WTC11 (cell line): ENCODE results near the gene ARHGAP26. TPM values are rescaled to one million over a fixed set of nuclear protein-coding genes. Genes with fewer than 3 reads are reported as not detected.

Source experiments
- ATAC-seq: fragments of 200-7000 bp; cut with Tn5 transposase; 2 replicates; pipeline ENCODE4 v1.10.0; 2021; ENCODE audit warnings: mild to moderate bottlenecking, moderate library complexity
- CTCF ChIA-PET: fragments of 300-600 bp; sonication (Branson Sonifier 250); formaldehyde crosslinking; loops from one replicate; lab custom pipeline; 2021; ENCODE audit warnings: antibody characterized with exemption; lab: Charles Lee
- POLR2A ChIA-PET: fragments of 350-600 bp; sonication (Branson Sonifier 250); formaldehyde crosslinking; loops from one replicate; lab custom pipeline; 2021; ENCODE audit warnings: antibody characterized with exemption; lab: Charles Lee
- DNase-seq: peaks from one replicate; pipeline ENCODE4 v3.0.0; 2021; ENCODE audit warnings: low spot score
- H3K27ac Mint-ChIP-seq: 2 replicates; pipeline ENCODE4 v1.8.0; 2021; ENCODE audit warnings: mixed read lengths
- H3K27me3 Mint-ChIP-seq: 2 replicates; pipeline ENCODE4 v1.8.0; 2021; ENCODE audit warnings: low read depth, mild to moderate bottlenecking, moderate library complexity, mixed read lengths
- H3K36me3 Mint-ChIP-seq: 2 replicates; pipeline ENCODE4 v1.8.0; 2021; ENCODE audit warnings: mixed read lengths
- H3K4me1 Mint-ChIP-seq: 2 replicates; pipeline ENCODE4 v1.8.0; 2022; ENCODE audit warnings: mixed read lengths
- H3K4me3 Mint-ChIP-seq: 2 replicates; pipeline ENCODE4 v1.8.0; 2021; ENCODE audit warnings: mild to moderate bottlenecking, moderate library complexity, mixed read lengths
- H3K9me3 Mint-ChIP-seq: 2 replicates; pipeline ENCODE4 v1.8.0; 2021; ENCODE audit warnings: mixed read lengths
- GABPB1 ChIP-seq: sonication (generic); formaldehyde crosslinking; IDR thresholded peaks from 2 replicates; pipeline ENCODE4 v1.8.1; 2023; ENCODE audit warnings: mild to moderate bottlenecking, missing genetic modification reagents
- GTF2I ChIP-seq: fragments of 250-450 bp; sonication (Bioruptor Pico); conservative IDR thresholded peaks from 2 replicates; pipeline ENCODE4 v1.4.0; 2021; ENCODE audit warnings: mild to moderate bottlenecking
- HMGA2 ChIP-seq: fragments of 250-450 bp; sonication (Bioruptor Pico); IDR thresholded peaks from 2 replicates; pipeline ENCODE4 v1.4.0; 2021; ENCODE audit warnings: mild to moderate bottlenecking, moderate library complexity
- NFYB ChIP-seq: sonication (generic); formaldehyde crosslinking; conservative IDR thresholded peaks from 2 replicates; pipeline ENCODE4 v1.8.0; 2022; ENCODE audit warnings: low read depth, missing genetic modification reagents
- NR1H2 ChIP-seq: sonication (generic); formaldehyde crosslinking; IDR thresholded peaks from 2 replicates; pipeline ENCODE4 v1.9.0; 2021; ENCODE audit warnings: mild to moderate bottlenecking, moderate library complexity, missing genetic modification reagents
- RELA ChIP-seq: sonication (generic); formaldehyde crosslinking; IDR thresholded peaks from 2 replicates; pipeline ENCODE4 v1.8.1; 2022; ENCODE audit warnings: missing genetic modification reagents, mild to moderate bottlenecking, borderline replicate concordance
- ZBTB21 ChIP-seq: sonication (generic); formaldehyde crosslinking; IDR thresholded peaks from 2 replicates; pipeline ENCODE4 v1.8.1; 2023; ENCODE audit warnings: mild to moderate bottlenecking, missing genetic modification reagents, borderline replicate concordance
- total RNA-seq: library from RNA; stranded (reverse); gene quantifications from 3 replicates; pipeline ENCODE4 v1.2.3, GENCODE V29; 2021
- TF ChIP-seq, protein P1 (sequence below): fragments of 250-450 bp; sonication (Bioruptor Pico); IDR thresholded peaks from 2 replicates; pipeline ENCODE4 v1.9.0; 2021; ENCODE audit warnings: mild to moderate bottlenecking
- TF ChIP-seq, protein P2 (sequence below): sonication (generic); formaldehyde crosslinking; IDR thresholded peaks from 2 replicates; pipeline ENCODE4 v1.8.1; 2023; ENCODE audit warnings: mild to moderate bottlenecking, moderate library complexity, missing genetic modification reagents
- TF ChIP-seq, protein P3 (sequence below): sonication (generic); formaldehyde crosslinking; IDR thresholded peaks from 2 replicates; pipeline ENCODE4 v1.8.1; 2023; ENCODE audit warnings: mild to moderate bottlenecking, missing genetic modification reagents
- TF ChIP-seq, protein P4 (sequence below): fragments of 250-450 bp; sonication (Bioruptor Pico); IDR thresholded peaks from 2 replicates; pipeline ENCODE4 v2.1.2; 2022; ENCODE audit warnings: mild to moderate bottlenecking, moderate library complexity
- TF ChIP-seq, protein P5 (sequence below): sonication (generic); formaldehyde crosslinking; IDR thresholded peaks from 2 replicates; pipeline ENCODE4 v1.8.1; 2022; ENCODE audit warnings: mild to moderate bottlenecking, missing genetic modification reagents, moderate library complexity, borderline replicate concordance
- TF ChIP-seq, protein P6 (sequence below): fragments of 250-450 bp; sonication (Bioruptor Pico); conservative IDR thresholded peaks from 2 replicates; pipeline ENCODE4 v1.9.0; 2021; ENCODE audit warnings: mild to moderate bottlenecking

Gene ARHGAP26
- total RNA-seq, 1 experiment from 2014 or later, result 22.3 TPM

DNA sequence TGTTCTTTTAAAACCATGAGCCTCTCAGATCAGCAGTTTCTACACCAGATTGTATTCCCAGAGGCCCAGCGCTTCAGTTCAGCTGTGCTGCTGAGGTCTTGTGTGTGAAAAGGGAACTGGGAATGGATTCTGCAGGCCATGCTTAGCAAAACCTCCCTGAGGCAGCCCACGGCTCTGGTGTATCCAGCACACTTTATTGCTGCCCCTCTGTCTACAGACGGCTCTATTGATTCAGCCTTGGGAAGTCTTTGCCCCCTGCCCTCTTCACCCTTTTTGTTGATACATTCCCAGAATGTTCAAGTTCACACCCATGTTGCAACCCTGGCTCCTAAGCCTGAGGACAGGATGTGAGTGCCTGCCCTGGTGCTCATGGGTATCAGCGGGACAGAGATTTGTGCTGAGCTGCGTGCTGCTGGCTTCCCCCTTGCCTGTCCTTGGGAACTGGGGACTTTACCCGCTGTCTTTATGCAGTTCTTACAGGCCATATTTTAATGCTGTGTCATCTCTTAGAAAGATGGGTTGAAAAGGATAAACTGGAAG lies 37.3 kb downstream of the ARHGAP26 start:
- no peaks in the 10 kb centered on the region for H3K9me3 Mint-ChIP-seq

DNA sequence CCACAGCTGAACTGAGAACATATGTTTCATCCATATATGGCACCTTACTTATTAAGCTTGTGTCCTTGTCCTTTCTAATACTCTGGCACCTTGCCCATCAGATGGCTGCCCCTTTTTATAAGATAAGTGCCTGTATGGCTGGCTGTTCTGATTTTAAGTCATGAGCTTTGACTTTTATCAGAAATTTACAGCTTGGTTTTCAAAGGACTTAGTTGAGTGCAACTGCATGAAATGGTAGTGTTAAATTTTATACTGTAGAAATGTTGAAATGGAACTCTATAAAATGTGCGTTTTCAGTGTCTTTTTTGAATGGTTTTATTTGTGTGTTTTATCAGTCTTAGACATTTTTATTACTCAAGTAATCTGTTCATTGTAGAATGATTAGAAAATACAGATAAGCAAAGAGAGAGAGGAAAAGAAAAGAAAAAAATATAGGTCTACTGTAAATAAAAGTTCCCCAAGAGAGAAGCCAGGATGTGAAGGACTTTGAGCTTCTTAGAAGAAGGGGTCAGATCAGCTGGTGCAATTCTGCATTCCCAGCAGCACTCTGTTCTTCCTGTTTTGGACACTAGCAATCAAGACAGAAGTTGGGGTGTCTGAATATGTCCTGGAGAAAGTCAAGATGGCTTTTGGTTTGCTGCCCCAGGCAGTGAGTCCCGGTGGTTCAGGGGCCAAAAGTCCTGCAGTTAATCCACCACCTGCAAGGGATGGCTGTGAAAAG lies 38.9 kb downstream of the ARHGAP26 start:
- Mint-ChIP-seq H3K9me3 (no peaks in the 10 kb centered on the region), H3K27me3 (no peaks in the 10 kb centered on the region), H3K4me3 (no peak overlapping the region), H3K27ac (no peak overlapping the region), H3K36me3 (no peaks in the 10 kb centered on the region; the same call in 1 of the 2 replicates), H3K4me1 (peaks cover 31% of the 10 kb centered on the region)
- DNase-seq, result no peak
- ChIA-PET CTCF (interaction anchor here (1.2 kb wide), 1 partner anchor 58 kb away, joined by 3 read pairs; no protein-coding TSS in a partner anchor), POLR2A (no interaction called here)
- no peak for ATAC-seq
- TF ChIP-seq NFYB (CRISPR knock-in tag), result no peak
- TF ChIP-seq, protein P1, sequence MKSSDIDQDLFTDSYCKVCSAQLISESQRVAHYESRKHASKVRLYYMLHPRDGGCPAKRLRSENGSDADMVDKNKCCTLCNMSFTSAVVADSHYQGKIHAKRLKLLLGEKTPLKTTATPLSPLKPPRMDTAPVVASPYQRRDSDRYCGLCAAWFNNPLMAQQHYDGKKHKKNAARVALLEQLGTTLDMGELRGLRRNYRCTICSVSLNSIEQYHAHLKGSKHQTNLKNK (CRISPR knock-in tag), result no peak
- TF ChIP-seq GABPB1 (CRISPR knock-in tag), result no peak
- no peak for TF ChIP-seq HMGA2 (CRISPR knock-in tag)
- no peak for TF ChIP-seq ZBTB21 (CRISPR knock-in tag)
- TF ChIP-seq NR1H2 (CRISPR knock-in tag), result no peak
- no peak for TF ChIP-seq GTF2I (CRISPR knock-in tag)
- TF ChIP-seq, protein P2, sequence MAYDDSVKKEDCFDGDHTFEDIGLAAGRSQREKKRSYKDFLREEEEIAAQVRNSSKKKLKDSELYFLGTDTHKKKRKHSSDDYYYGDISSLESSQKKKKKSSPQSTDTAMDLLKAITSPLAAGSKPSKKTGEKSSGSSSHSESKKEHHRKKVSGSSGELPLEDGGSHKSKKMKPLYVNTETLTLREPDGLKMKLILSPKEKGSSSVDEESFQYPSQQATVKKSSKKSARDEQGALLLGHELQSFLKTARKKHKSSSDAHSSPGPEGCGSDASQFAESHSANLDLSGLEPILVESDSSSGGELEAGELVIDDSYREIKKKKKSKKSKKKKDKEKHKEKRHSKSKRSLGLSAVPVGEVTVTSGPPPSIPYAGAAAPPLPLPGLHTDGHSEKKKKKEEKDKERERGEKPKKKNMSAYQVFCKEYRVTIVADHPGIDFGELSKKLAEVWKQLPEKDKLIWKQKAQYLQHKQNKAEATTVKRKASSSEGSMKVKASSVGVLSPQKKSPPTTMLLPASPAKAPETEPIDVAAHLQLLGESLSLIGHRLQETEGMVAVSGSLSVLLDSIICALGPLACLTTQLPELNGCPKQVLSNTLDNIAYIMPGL (CRISPR knock-in tag), result no peak
- TF ChIP-seq, protein P3, sequence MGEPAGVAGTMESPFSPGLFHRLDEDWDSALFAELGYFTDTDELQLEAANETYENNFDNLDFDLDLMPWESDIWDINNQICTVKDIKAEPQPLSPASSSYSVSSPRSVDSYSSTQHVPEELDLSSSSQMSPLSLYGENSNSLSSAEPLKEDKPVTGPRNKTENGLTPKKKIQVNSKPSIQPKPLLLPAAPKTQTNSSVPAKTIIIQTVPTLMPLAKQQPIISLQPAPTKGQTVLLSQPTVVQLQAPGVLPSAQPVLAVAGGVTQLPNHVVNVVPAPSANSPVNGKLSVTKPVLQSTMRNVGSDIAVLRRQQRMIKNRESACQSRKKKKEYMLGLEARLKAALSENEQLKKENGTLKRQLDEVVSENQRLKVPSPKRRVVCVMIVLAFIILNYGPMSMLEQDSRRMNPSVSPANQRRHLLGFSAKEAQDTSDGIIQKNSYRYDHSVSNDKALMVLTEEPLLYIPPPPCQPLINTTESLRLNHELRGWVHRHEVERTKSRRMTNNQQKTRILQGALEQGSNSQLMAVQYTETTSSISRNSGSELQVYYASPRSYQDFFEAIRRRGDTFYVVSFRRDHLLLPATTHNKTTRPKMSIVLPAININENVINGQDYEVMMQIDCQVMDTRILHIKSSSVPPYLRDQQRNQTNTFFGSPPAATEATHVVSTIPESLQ (CRISPR knock-in tag), result no peak

More for the DNA sequence above, 37.3 kb downstream of the ARHGAP26 start:
- DNase-seq (no peak), ATAC-seq (peak; percentile 36)
- TF ChIP-seq, protein P4, sequence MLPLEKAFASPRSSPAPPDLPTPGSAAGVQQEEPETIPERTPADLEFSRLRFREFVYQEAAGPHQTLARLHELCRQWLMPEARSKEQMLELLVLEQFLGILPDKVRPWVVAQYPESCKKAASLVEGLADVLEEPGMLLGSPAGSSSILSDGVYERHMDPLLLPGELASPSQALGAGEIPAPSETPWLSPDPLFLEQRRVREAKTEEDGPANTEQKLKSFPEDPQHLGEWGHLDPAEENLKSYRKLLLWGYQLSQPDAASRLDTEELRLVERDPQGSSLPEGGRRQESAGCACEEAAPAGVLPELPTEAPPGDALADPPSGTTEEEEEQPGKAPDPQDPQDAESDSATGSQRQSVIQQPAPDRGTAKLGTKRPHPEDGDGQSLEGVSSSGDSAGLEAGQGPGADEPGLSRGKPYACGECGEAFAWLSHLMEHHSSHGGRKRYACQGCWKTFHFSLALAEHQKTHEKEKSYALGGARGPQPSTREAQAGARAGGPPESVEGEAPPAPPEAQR (CRISPR knock-in tag), result no peak
- TF ChIP-seq, protein P5, sequence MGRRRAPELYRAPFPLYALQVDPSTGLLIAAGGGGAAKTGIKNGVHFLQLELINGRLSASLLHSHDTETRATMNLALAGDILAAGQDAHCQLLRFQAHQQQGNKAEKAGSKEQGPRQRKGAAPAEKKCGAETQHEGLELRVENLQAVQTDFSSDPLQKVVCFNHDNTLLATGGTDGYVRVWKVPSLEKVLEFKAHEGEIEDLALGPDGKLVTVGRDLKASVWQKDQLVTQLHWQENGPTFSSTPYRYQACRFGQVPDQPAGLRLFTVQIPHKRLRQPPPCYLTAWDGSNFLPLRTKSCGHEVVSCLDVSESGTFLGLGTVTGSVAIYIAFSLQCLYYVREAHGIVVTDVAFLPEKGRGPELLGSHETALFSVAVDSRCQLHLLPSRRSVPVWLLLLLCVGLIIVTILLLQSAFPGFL, result no peak
- no peak for TF ChIP-seq RELA (CRISPR knock-in tag)
- TF ChIP-seq, protein P6, sequence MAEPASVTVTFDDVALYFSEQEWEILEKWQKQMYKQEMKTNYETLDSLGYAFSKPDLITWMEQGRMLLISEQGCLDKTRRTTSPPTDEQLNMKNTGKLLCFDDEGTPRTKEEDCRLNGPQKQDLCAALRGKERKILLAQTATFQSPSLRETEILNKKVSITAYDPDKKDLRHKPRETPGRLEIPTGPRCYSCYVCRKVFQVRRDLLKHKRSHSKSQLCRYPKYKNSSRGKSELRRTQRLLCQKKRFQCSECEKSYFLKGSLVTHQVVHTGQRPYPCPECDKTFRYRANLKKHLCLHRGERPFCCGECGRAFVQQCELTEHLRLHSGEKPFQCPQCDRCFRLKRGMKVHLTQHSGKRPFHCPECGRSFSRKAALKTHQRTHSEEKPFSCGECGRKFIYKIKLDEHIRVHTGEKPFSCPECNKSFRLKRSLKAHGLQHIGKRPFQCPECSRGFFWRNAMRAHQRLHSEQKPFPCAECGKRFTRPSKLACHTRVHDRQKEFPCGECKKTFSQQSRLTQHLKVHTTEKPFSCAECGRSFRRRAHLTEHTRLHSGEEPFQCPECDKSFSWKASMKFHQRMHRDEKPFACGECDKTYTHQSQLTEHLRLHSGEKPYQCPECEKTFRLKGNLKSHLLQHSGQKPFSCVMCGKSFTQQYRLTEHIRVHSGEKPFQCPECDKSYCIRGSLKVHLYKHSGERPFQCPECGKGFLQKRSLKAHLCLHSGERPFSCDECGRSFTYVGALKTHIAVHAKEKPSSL (CRISPR knock-in tag), result no peak
- TF ChIP-seq, protein P3 (CRISPR knock-in tag), result no peak
- peak; percentile 85 for TF ChIP-seq GABPB1 (CRISPR knock-in tag)
- Mint-ChIP-seq H3K27me3 (no peaks in the 10 kb centered on the region), H3K4me1 (peaks cover 29% of the 10 kb centered on the region), H3K4me3 (no peak overlapping the region), H3K36me3 (no peaks in the 10 kb centered on the region; the same call in 1 of the 2 replicates), H3K27ac (no peak overlapping the region)
- POLR2A ChIA-PET, result no interaction called here
- CTCF ChIA-PET, result interaction anchor here (0.5 to 1.0 kb wide), 5 partner anchors 14 to 94 kb away, joined by 3 to 9 read pairs (median 3); no protein-coding TSS in a partner anchor
